Activated CD4-positive, alpha-beta T cell treated with anti-CD3 and anti-CD28 coated beads, Interleukin-10, Interleukin-2, amounts not matched to agents 100 ng/mL and 50 ng/mL, durations not matched to agents 16 hours and 8 hours (primary cell): Measurements from ENCODE around the gene ACVR1B.

ENCODE experiments used
- DNase-seq: peaks from one replicate; pipeline ENCODE4 v3.0.0-alpha.2; 2020

The ACVR1B gene

DNA sequence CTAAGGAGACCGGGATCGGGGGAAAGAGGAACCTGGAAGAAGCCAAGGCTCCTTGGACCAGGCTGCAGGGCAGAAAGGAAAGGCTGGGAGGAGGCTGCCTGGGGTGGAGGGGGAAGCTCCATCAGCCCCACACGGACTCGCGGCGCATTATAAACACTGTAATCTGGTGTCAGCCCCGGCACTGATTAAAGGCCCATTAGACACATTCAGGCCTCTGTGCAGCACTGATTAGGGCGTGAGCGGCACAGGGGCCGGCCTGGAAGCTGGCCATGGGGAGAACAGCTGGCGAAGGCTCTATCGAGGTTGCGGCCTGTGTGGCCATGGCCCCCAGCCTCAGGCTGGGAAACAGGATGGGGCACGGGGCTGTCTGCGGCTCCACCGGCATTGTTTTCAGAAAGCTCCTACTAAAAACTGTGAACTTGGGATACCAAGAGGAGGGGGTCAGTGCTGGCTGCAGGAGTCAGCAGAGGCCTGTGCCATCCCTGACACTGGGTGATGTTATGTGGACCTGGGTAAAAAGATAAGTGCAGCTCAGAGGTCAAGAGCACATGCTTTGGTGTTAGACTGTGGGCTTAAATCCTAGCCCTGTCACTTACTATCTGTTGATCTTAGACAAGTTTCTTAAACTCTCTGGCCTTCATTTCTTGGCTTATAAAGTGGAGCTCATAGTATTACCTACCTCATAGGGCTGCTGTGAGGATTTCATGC is 33.6 kb upstream of the ACVR1B start:
- no peak for DNase-seq

DNA sequence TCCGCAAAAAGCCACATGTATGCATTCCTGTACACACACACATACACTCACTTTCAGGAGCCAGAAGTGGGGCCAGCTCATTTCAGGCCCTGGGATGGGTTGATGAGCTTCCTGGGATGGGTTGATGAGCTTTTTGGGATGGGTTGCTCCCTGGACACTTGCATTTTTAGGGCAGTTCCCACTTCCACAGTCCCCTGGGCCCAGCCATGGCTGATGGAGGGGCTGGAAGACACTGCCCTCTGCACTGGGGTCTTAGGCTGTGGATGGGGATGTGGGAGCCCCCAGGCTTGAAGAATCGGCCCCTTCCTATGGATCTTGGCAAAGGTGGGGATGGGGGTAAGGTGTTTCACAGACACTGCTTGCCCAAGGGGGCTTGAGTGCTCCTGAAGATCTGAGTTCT is 31.5 kb upstream of the ACVR1B start:
- DNase-seq: no peak

DNA sequence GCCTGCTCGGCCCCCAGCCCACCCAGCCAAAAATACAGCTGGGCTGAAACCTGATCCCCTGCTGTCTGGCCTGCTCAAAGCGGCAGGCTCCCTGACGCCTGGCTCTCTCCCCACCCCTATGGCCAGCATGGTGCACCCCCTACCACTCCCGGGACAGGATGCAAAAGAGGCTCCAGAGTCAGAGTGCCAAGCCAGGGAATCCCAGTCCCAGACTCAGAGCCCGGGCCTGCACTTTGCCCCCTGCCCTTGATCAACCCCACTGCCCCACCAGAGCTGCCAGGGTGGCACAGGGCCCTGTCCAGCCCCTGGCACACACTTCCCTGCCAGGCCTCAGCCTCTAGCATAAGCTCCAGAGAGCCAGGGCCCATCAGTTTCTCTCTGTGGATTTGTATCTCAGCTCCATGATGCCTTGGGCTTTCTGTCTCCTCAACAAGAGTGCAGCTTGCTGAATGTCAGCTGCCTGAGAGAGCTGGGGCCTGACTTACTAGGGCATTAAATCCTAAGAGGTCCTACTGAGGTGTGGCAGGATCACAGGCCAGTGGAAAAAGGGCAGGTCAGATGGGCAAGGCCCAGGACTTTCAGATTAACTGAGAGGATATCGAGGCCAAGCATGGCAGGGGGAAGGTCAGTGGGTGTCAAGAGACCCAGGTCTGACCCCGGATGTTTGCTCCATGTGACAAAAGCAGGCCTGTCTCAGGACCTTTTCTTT is 30.3 kb upstream of the ACVR1B start:
- no peak for DNase-seq

DNA sequence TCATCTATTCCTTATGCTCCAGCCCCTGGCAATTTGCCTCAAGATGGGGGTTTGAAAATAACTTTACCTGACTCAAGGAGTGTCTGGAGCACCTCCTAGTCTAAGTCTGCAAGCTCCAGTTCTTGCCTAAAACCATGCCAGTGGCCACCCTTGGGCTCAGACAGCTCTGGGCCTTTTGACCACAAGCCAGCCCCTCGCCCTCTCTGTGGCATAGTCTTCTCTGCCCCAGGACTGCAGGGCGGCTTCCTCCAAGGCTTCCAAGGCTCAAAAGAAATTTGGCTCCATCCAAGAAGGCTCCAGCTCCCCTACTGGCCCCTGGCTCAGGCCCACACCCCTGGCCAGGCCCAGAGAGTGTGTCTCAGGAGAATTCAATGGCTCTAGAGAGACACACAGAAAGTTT is 29.4 kb upstream of the ACVR1B start:
- no peak for DNase-seq

DNA sequence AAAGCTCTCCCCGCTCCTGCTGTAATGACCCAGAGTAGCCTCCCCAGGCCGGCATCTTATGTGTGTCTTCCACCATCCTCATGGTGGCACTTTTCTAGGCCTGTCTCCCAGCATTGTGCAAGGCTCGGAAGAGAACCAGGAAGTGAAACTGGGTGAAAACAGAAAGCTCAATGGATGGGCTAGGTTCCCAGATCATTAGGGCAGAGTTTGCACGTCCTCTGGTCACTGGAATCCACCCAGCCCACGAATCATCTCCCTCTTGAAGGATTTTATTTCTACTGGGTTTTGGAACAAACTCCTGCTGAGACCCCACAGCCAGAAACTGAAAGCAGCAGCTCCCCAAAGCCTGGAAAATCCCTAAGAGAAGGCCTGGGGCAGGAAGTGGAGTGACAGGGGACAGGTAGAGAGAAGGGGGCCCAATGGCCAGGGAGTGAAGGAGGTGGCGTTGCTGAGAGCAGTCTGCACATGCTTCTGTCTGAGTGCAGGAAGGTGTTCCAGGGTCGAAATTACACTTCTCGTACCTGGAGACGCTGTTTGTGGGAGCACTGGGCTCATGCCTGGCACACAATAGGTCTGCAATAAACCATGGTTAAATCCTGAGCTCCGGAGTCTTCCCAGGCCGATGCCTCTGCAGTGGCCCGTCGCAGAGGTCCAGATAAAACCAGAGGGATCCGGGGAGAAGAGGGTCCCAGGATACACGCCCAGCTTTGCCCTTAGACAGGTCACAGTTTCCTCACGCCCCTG is 28.6 kb upstream of the ACVR1B start:
- DNase-seq: no peak

DNA sequence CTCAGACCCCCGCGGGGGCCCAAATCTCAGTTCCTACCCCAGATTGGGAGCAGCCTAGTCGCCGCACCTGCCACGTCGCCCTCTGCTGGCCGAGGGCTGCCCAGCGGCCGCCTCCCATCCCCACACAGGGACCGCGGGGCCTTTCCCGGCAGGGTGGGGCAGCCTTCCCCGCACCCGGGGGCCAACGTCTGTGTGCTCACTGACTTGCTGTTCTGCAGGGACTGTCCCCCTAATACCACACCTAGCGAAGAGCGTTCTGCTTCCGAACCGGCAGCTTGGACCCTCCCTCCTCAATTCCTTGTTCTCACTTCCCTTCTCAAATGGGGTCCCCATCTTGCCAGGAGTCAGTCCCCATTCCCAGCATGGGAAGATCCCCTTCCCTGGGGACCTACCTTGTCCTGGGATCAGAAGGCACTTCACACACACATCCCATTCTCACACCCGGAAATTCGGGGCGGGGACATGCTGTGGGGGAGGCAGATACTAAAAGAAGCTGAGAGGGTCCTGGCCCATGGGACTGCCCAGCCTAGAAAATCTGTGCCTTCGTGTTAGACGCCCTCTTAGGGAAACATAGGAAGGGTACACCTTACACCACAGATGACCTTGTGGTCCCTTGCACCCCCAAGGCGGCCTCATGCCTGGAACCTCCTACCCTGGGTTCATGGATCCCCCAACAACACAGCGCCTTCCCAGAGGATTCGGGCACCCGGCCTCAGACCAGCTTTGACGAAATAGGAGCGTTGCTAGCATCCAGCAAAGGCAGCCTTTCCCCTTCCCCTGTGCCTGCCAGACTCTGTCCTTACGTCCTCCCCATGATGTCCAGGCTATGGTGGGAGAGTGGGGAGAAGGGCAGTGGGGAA is 27.8 kb upstream of the ACVR1B start:
- DNase-seq: peak; percentile 55

DNA sequence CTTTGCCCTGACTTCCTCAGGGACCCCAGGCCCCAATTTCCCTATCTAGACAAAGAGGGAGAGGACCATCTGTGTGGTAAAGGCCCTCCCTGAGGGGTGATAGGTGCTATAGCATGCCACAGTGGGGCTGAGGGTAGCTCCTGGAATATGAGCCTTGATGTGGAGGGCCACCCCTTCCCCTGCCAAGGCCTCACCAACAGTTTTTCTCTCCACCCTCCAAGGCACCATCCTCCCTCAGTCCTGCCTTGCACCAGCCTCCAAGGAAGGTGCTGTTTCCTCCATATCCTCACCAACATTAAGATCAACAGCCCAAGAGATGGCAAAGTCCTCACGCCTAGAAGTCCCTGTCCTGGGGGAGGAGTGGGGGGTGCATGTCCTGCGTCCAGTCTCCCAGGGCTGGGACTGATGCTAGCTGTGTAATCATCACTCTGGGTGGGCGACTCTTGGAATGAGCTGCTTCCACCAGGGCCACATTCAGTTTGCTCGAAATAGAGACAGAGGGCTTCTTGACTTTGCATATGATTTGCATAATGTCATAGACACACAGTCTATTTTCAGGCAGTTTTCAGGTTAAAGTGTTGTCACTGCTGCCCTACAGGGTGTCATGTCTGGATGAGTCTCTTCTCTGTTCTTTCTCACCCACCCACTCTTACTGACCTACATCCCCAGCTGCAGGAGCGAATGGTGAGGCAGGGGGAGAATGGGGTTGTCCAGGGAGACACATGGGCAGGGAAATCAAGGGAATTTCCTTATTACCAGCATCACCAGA is 26.8 kb upstream of the ACVR1B start:
- DNase-seq: no peak

DNA sequence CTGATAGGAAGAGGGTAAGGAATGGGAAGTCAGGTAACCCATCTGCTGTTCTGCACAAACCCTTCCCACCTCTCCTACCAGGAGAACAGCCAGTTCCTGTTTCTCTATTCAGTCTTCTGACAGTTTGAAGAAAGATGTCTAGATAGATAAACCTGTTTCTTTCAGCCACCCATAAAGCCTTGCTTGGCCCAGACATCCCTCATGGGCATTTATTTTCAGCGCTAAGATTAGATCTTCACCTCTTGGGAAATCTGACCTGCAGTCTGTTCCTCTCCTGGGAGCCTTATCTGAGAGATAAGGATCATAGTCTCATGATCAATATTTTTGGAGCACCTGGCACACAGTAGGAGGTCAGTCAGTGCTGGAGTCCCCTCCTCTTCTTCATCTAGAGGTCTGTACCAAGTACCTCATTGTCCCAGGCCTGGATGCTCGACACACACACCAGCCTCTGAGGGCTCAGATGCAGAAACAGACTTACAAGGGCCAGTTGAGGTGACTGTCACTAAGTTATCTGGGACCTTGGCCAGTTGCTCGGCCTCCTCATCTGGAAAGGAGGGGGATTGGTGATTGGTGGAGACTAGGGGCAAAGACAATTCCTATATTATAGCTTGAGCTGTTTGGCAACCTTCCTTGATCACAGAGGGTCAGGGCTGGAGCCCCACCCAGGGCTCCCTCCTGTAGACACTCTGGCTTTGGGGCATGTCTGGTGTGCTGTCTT is 26.0 kb upstream of the ACVR1B start:
- no peak for DNase-seq

DNA sequence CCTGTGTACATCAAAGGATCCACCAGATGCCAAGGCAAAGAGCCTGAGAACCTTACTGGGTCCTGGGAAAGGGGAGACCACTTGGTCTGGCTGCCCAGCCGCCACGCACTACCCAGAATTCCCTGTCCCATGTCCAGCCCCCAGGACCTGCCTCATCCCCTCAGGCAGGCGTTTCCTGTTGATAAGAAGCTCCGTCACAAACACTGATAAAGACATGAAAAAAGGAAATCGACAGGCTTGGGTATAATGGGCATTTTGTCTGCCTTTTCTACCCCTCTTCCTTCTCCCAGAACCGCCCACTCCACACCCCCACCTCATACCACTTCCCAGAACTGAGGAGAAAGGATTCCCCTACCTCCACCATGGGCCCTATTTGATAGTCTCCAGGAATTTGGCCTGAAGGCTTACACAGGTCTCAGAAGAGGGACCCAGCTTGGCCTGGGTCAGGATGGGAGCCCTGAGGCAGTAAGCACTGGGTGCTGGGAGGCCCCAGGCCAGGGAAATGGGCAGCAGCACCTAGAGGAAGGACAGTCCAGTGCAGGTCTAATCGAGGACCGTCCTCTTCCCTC is 25.4 kb upstream of the ACVR1B start:
- DNase-seq: no peak

DNA sequence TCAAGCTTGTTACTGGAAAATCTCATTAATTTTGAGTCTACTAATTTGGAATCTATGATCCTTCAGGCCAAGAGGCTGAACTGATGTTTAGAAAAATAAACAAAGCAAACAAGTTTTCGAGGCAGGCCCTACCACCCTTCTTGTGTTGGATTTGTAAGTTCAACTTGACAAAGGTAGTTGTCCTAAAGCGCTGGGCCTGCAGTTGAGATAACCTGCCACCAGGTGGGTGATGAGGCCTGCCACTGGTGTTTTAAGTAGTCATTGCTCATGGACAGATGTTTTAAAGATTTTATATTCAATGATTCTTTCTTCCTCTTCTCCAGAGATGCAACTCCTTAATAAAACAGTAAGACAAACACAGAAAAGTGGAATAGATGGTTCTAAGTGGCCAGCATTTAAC is 24.8 kb upstream of the ACVR1B start:
- DNase-seq: peak; percentile 45

DNA sequence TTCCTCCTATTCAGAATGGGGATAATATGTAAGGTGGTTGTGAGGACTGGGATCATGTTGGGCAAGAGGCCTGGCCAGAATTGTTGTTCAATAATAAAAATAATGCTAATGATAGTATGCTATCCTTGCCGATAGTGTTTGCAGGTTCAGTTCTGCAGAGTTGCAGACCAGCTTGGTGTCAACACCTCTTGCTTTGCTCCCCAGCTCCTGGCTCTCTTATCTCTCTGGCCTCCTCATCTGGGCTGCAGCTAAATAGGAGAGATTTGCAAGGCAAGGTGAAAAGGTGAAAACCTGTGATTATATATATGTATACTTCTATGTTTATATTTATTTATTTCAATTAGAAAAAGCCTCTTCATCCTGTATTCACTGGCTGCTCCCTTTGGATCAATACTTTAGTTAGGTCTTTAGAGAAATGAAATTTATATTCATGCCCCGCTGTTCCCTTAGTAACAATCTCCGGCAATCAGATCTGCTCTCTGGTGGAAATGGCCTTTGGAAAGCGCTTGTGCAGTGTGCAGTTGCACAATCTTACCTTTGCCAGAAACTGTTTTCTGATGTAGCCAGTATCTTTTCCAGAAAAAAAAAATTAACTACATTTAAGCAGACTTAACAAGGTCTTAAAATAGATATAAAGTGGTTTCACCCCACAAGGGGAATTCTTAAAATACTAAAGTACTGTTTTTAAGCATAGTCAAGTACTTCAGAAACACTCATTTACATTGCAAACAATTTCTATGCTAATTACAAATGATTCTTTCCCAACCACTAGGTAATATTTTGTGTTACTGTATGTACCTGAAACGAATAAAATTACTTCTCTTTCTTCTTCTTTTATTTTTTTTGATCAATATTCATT is 19.1 kb upstream of the ACVR1B start:
- no peak for DNase-seq

DNA sequence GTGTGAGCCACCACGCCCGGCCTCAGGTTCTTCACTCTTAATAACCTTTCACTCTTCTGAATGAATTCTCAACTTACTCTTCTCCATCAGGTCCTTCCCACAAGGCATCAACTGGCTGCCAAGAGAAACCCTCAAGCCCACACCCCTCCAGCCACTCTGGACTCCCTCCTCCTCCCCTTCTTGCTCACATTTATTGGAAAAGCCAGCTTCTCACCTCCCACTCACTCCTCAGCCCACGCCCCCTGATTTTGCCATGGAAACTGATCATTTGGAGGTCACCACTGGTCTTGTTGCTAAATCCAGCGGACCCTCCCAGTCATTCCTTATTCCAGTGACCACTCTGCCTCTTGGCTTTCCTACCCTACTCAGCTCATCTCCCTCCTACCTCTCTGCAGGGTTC is 17.4 kb upstream of the ACVR1B start:
- no peak for DNase-seq

DNA sequence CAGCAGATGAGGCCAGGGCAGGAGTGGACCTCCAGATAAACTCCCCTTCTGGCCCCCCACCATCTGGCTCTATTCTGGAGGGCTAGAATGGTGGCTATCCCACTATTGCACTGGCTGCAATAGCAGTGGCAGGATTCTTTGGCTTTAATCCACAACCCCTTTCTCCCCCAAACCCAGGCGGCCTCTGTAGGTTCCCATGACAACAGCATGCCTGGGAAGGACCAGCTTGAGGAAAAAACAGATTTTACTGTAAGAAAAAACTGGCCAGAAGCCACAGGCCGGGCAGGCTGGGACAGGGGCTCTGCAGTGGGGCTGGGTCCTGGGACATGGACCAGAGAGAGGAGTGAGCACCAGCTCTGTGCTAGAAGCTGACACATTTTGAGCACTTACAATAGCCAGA is 13.6 kb upstream of the ACVR1B start:
- DNase-seq: no peak

DNA sequence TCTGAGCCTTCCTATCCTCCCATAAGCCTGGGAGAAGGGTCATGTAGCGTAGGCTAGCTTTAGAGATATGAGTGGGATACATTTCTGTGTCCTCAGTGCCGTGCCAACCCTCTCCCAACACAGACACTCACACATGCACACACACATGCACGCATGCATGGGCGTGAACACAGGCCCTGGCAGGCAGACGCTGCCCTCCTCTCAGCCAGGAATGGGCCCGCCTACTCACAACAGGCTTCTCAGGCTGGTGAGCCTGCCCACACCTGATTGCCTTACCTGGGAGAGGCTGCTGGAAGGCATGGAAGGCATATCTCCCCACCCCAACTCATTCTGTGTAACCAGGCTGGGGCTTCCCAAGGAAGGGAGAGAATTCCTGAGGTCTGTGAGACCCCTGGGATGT is 12.8 kb upstream of the ACVR1B start:
- DNase-seq: no peak

DNA sequence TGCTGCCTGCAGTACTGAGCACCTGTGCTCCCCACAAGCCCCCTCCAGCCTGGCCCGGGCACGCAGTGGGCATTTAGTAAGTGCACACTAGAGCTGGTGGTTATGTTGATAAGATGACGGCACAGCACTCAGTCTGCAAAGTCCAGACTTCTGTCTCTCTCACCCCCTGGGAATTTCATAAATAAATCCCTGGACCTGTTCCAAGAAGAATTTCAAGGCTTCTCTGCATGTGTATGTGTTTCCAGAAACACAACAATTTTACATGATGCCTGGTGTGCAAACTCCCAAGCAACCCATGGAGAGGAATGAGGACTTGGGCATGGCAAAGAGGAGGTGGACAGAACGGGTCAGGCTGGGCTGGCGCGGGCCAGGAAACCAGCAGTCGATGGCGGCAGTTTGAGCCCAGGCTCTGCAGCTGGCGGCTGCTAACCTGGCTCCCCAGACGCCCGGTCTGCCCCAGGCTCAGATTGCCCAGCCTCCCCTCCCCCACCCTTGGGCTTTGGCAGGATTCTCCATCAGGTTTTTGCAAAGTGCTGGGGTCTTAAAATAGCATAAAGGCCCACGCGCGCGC is 10.4 kb upstream of the ACVR1B start:
- no peak for DNase-seq

DNA sequence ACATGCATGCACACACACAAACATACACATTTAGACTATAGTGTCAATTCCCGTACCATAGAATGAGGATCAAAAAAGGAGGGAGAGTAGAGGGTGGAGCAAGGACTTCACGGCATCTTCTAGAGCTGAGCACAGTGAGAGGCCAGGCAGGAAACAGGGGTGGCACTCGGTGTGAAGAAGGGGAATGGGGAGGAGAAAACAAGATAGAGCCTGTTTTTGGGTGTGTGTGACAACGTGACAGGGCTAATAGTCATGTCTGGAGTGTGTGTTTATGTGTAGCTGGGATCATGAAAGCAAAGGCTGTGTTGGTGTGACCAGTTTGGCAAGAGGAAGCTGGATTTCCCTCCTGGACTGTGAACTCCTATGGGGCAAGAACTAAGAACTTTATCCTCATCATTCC is 9.9 kb upstream of the ACVR1B start:
- no peak for DNase-seq

DNA sequence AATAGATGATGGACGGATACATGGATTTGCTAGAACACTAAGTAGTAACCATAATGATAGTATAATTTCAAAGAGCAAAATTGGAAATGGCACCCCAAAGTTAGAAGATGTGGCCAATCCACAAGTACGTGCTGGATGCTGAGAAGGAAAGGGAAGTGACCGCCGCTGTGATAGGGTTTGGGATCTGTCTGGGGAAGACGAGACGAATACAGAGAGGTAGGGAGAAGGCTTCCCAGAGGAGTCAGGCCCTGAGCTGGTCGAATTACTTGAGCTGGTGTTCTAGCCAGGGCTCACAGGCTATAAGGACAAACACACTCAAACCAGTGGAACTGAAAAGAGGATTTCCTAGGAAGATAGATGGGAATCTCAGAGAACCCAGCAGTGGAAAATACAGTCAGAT is 9.4 kb upstream of the ACVR1B start:
- no peak for DNase-seq

DNA sequence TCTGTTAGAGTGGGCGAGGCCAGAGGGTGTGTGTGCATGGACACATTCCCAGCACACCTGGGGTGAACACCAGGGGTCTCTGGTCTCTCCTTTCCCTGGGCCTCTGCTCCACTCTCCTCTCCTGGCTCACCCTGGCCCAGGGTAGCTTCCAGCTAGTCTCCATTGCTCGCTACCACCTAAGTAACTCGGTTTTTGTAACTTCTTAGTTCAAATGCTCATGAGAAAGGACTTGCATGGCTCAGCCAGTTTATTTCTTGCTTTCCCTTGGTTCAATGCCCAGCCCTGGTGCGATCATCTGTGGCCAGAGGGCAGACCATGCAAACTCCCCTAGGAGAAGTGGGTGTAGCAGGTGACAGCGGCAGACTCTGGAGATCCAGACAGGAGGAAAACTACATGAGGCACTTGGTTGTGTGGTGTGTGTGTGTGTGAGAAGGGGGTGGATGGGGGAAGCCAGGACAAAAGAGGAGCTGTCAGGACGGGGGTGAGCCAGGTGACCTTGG is 8.9 kb upstream of the ACVR1B start:
- no peak for DNase-seq

DNA sequence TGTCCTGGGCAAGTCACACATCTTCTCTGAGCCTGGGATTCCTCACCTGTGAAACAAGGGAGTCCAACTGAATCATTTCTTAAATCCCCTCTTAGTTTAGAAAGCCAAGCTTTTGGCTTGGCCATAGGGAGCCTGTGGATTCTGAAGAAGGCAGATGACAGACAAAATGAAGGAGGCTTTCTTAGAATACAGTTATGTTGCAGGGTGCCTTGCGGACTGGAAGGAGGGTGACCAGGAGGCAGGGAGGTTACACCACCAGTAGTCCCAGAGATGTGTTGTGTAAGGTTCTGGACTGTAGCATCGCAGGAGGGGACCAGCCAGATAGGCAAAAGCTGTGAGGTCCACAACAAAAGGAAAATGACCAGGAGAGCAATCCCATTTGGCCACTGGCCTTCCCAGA is 8.2 kb upstream of the ACVR1B start:
- DNase-seq: no peak
